WTC11 (cell line): ENCODE results near the gene CATSPERE. TPM values are rescaled to one million over a fixed set of nuclear protein-coding genes. Genes with fewer than 3 reads are reported as not detected.
A peak's percentile ranks its signal among the peaks of the same experiment; 100 is the strongest.

Experiments
- CREM ChIP-seq: sonication (generic); formaldehyde crosslinking; IDR thresholded peaks from 2 replicates; pipeline ENCODE4 v1.8.1; 2022; ENCODE audit warnings: mild to moderate bottlenecking, missing genetic modification reagents, moderate library complexity
- ELF4 ChIP-seq: sonication (generic); formaldehyde crosslinking; IDR thresholded peaks from 2 replicates; pipeline ENCODE4 v1.8.1; 2022; ENCODE audit warnings: low read depth, mild to moderate bottlenecking, moderate library complexity, missing genetic modification reagents
- EMX1 ChIP-seq: fragments of 250-450 bp; sonication (Bioruptor Pico); IDR thresholded peaks from 2 replicates; pipeline ENCODE4 v1.8.0; 2021; ENCODE audit warnings: mild to moderate bottlenecking
- ETV6 ChIP-seq: sonication (generic); formaldehyde crosslinking; IDR thresholded peaks from 2 replicates; pipeline ENCODE4 v1.8.1; 2022; ENCODE audit warnings: mild to moderate bottlenecking, missing genetic modification reagents
- FOXK1 ChIP-seq: sonication (generic); formaldehyde crosslinking; IDR thresholded peaks from 2 replicates; pipeline ENCODE4 v1.8.0; 2022; ENCODE audit warnings: mild to moderate bottlenecking, moderate library complexity, missing genetic modification reagents
- MYBL2 ChIP-seq: sonication (generic); formaldehyde crosslinking; IDR thresholded peaks from 2 replicates; pipeline ENCODE4 v1.8.1; 2023; ENCODE audit warnings: mild to moderate bottlenecking, moderate library complexity, missing genetic modification reagents
- NR1H2 ChIP-seq: sonication (generic); formaldehyde crosslinking; IDR thresholded peaks from 2 replicates; pipeline ENCODE4 v1.9.0; 2021; ENCODE audit warnings: mild to moderate bottlenecking, moderate library complexity, missing genetic modification reagents
- NR3C1 ChIP-seq: sonication (generic); formaldehyde crosslinking; conservative IDR thresholded peaks from 2 replicates; pipeline ENCODE4 v1.8.1; 2023; ENCODE audit warnings: low read depth, mild to moderate bottlenecking, missing genetic modification reagents
- OVOL2 ChIP-seq: fragments of 250-450 bp; sonication (Bioruptor Pico); IDR thresholded peaks from 2 replicates; pipeline ENCODE4 v1.9.0; 2021; ENCODE audit warnings: mild to moderate bottlenecking, borderline replicate concordance
- RORB ChIP-seq: fragments of 250-450 bp; sonication (Bioruptor Pico); IDR thresholded peaks from 2 replicates; pipeline ENCODE4 v1.9.0; 2021; ENCODE audit warnings: mild to moderate bottlenecking
- SP1 ChIP-seq: sonication (generic); formaldehyde crosslinking; conservative IDR thresholded peaks from 2 replicates; pipeline ENCODE4 v1.8.1; 2022; ENCODE audit warnings: missing genetic modification reagents
- ZNF671 ChIP-seq: fragments of 250-450 bp; sonication (Bioruptor Pico); IDR thresholded peaks from 2 replicates; pipeline ENCODE4 v1.8.0; 2021; ENCODE audit warnings: mild to moderate bottlenecking
- total RNA-seq: library from RNA; stranded (reverse); gene quantifications from 3 replicates; pipeline ENCODE4 v1.2.3, GENCODE V29; 2021
- TF ChIP-seq, protein P1 (sequence below): sonication (generic); formaldehyde crosslinking; IDR thresholded peaks from 2 replicates; pipeline ENCODE4 v1.8.0; 2022; ENCODE audit warnings: missing genetic modification reagents
- TF ChIP-seq, protein P2 (sequence below): sonication (generic); formaldehyde crosslinking; IDR thresholded peaks from 2 replicates; pipeline ENCODE4 v1.8.1; 2022; ENCODE audit warnings: missing genetic modification reagents, borderline replicate concordance
- TF ChIP-seq, protein P3 (sequence below): sonication (generic); formaldehyde crosslinking; IDR thresholded peaks from 2 replicates; pipeline ENCODE4 v1.8.1; 2022; ENCODE audit warnings: mild to moderate bottlenecking, missing genetic modification reagents, moderate library complexity, borderline replicate concordance
- TF ChIP-seq, protein P4 (sequence below): fragments of 250-450 bp; sonication (Bioruptor Pico); IDR thresholded peaks from 2 replicates; pipeline ENCODE4 v1.9.0; 2021; ENCODE audit warnings: mild to moderate bottlenecking
- TF ChIP-seq, protein P5 (sequence below): sonication (generic); formaldehyde crosslinking; IDR thresholded peaks from 2 replicates; pipeline ENCODE4 v1.8.0; 2022; ENCODE audit warnings: mild to moderate bottlenecking, missing genetic modification reagents
- TF ChIP-seq, protein P6 (sequence below): fragments of 200-600 bp; IDR thresholded peaks from 2 replicates; pipeline ENCODE4 v1.8.0; 2022; ENCODE audit warnings: antibody characterized with exemption
- TF ChIP-seq, protein P7 (sequence below): sonication (generic); formaldehyde crosslinking; IDR thresholded peaks from 2 replicates; pipeline ENCODE4 v1.8.1; 2022; ENCODE audit warnings: mild to moderate bottlenecking, moderate library complexity, missing genetic modification reagents
- TF ChIP-seq, protein P8 (sequence below): sonication (generic); formaldehyde crosslinking; IDR thresholded peaks from 2 replicates; pipeline ENCODE4 v1.8.0; 2023; ENCODE audit warnings: missing genetic modification reagents, mild to moderate bottlenecking, borderline replicate concordance
- TF ChIP-seq, protein P9 (sequence below): sonication (generic); formaldehyde crosslinking; IDR thresholded peaks from 2 replicates; pipeline ENCODE4 v1.8.0; 2022; ENCODE audit warnings: mild to moderate bottlenecking, missing genetic modification reagents

Gene CATSPERE
- total RNA-seq, 1 experiment from 2014 or later: 0.66 TPM

DNA sequence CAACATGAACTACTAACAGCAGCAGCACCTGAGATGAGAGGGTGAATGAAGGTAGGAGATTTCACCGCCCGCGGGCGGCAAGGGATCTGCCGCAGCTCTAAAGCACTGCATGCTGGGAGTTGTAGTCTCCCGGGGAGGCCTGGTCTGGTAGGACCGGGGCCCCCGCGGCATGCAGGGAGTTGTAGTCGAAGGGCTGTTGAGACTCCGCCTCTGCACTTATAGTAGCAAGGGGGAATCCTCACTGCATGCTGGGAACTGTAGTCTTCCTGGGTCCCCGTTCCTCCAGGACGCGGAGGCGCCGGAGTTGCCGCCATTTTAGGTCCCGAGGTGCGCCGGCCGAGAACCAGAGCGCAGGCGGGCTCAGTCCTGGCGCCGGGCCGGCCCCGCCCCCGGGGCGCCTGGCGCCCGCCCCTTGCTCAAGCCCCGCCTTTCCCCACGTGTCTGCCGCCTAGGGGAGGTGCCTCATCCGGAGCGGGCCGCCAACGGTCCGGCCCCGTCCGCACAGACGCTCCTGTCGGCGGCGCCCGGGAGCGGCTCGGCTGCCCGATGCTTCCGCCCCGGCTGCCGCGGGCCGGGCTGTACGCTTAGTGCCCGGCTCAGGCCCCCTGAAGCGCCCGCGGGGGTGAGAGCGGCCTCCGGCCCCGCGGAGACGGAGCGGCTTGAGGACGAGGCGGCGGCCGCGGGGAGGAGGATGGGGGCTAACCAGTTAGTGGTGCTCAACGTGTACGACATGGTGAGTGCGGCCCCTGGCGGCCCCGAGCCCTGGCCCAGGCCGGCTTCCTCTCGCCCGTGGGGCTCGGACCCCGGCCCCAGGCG is 191.8 kb downstream of the CATSPERE start, which contains the start of gene DESI2 (continued):
- TF ChIP-seq, protein P1, sequence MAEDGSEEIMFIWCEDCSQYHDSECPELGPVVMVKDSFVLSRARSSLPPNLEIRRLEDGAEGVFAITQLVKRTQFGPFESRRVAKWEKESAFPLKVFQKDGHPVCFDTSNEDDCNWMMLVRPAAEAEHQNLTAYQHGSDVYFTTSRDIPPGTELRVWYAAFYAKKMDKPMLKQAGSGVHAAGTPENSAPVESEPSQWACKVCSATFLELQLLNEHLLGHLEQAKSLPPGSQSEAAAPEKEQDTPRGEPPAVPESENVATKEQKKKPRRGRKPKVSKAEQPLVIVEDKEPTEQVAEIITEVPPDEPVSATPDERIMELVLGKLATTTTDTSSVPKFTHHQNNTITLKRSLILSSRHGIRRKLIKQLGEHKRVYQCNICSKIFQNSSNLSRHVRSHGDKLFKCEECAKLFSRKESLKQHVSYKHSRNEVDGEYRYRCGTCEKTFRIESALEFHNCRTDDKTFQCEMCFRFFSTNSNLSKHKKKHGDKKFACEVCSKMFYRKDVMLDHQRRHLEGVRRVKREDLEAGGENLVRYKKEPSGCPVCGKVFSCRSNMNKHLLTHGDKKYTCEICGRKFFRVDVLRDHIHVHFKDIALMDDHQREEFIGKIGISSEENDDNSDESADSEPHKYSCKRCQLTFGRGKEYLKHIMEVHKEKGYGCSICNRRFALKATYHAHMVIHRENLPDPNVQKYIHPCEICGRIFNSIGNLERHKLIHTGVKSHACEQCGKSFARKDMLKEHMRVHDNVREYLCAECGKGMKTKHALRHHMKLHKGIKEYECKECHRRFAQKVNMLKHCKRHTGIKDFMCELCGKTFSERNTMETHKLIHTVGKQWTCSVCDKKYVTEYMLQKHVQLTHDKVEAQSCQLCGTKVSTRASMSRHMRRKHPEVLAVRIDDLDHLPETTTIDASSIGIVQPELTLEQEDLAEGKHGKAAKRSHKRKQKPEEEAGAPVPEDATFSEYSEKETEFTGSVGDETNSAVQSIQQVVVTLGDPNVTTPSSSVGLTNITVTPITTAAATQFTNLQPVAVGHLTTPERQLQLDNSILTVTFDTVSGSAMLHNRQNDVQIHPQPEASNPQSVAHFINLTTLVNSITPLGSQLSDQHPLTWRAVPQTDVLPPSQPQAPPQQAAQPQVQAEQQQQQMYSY (CRISPR knock-in tag): no peak
- peak; percentile 90; the same call in 1 of the 2 replicates for TF ChIP-seq MYBL2 (CRISPR knock-in tag)
- peak; percentile 78 for TF ChIP-seq SP1 (CRISPR knock-in tag)
- TF ChIP-seq, protein P2, sequence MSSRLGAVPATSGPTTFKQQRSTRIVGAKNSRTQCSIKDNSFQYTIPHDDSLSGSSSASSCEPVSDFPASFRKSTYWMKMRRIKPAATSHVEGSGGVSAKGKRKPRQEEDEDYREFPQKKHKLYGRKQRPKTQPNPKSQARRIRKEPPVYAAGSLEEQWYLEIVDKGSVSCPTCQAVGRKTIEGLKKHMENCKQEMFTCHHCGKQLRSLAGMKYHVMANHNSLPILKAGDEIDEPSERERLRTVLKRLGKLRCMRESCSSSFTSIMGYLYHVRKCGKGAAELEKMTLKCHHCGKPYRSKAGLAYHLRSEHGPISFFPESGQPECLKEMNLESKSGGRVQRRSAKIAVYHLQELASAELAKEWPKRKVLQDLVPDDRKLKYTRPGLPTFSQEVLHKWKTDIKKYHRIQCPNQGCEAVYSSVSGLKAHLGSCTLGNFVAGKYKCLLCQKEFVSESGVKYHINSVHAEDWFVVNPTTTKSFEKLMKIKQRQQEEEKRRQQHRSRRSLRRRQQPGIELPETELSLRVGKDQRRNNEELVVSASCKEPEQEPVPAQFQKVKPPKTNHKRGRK: no peak
- TF ChIP-seq, protein P3, sequence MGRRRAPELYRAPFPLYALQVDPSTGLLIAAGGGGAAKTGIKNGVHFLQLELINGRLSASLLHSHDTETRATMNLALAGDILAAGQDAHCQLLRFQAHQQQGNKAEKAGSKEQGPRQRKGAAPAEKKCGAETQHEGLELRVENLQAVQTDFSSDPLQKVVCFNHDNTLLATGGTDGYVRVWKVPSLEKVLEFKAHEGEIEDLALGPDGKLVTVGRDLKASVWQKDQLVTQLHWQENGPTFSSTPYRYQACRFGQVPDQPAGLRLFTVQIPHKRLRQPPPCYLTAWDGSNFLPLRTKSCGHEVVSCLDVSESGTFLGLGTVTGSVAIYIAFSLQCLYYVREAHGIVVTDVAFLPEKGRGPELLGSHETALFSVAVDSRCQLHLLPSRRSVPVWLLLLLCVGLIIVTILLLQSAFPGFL (CRISPR knock-in tag): no peak
- TF ChIP-seq CREM: 0 out of 2 replicates have a peak, but pooled peaks have one; percentile 40
- peak; percentile 42; the same call in 1 of the 2 replicates for TF ChIP-seq ELF4 (CRISPR knock-in tag)
- TF ChIP-seq, protein P4, sequence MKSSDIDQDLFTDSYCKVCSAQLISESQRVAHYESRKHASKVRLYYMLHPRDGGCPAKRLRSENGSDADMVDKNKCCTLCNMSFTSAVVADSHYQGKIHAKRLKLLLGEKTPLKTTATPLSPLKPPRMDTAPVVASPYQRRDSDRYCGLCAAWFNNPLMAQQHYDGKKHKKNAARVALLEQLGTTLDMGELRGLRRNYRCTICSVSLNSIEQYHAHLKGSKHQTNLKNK (CRISPR knock-in tag): no peak
- TF ChIP-seq, protein P5, sequence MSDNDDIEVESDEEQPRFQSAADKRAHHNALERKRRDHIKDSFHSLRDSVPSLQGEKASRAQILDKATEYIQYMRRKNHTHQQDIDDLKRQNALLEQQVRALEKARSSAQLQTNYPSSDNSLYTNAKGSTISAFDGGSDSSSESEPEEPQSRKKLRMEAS (CRISPR knock-in tag): no peak; the same call in 1 of the 2 replicates
- no peak for TF ChIP-seq RORB
- TF ChIP-seq ZNF671 (CRISPR knock-in tag): no peak
- TF ChIP-seq NR3C1 (CRISPR knock-in tag): no peak
- no peak for TF ChIP-seq EMX1 (CRISPR knock-in tag)
- TF ChIP-seq, protein P6, sequence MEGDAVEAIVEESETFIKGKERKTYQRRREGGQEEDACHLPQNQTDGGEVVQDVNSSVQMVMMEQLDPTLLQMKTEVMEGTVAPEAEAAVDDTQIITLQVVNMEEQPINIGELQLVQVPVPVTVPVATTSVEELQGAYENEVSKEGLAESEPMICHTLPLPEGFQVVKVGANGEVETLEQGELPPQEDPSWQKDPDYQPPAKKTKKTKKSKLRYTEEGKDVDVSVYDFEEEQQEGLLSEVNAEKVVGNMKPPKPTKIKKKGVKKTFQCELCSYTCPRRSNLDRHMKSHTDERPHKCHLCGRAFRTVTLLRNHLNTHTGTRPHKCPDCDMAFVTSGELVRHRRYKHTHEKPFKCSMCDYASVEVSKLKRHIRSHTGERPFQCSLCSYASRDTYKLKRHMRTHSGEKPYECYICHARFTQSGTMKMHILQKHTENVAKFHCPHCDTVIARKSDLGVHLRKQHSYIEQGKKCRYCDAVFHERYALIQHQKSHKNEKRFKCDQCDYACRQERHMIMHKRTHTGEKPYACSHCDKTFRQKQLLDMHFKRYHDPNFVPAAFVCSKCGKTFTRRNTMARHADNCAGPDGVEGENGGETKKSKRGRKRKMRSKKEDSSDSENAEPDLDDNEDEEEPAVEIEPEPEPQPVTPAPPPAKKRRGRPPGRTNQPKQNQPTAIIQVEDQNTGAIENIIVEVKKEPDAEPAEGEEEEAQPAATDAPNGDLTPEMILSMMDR: peak; percentile 16; the same call in 1 of the 2 replicates
- TF ChIP-seq NR1H2: no peak
- peak; percentile 84 for TF ChIP-seq ETV6 (CRISPR knock-in tag)
- no peak for TF ChIP-seq OVOL2 (CRISPR knock-in tag)
- TF ChIP-seq, protein P7, sequence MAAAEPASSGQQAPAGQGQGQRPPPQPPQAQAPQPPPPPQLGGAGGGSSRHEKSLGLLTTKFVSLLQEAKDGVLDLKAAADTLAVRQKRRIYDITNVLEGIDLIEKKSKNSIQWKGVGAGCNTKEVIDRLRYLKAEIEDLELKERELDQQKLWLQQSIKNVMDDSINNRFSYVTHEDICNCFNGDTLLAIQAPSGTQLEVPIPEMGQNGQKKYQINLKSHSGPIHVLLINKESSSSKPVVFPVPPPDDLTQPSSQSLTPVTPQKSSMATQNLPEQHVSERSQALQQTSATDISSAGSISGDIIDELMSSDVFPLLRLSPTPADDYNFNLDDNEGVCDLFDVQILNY (CRISPR knock-in tag): peak; percentile 66
- TF ChIP-seq, protein P8, sequence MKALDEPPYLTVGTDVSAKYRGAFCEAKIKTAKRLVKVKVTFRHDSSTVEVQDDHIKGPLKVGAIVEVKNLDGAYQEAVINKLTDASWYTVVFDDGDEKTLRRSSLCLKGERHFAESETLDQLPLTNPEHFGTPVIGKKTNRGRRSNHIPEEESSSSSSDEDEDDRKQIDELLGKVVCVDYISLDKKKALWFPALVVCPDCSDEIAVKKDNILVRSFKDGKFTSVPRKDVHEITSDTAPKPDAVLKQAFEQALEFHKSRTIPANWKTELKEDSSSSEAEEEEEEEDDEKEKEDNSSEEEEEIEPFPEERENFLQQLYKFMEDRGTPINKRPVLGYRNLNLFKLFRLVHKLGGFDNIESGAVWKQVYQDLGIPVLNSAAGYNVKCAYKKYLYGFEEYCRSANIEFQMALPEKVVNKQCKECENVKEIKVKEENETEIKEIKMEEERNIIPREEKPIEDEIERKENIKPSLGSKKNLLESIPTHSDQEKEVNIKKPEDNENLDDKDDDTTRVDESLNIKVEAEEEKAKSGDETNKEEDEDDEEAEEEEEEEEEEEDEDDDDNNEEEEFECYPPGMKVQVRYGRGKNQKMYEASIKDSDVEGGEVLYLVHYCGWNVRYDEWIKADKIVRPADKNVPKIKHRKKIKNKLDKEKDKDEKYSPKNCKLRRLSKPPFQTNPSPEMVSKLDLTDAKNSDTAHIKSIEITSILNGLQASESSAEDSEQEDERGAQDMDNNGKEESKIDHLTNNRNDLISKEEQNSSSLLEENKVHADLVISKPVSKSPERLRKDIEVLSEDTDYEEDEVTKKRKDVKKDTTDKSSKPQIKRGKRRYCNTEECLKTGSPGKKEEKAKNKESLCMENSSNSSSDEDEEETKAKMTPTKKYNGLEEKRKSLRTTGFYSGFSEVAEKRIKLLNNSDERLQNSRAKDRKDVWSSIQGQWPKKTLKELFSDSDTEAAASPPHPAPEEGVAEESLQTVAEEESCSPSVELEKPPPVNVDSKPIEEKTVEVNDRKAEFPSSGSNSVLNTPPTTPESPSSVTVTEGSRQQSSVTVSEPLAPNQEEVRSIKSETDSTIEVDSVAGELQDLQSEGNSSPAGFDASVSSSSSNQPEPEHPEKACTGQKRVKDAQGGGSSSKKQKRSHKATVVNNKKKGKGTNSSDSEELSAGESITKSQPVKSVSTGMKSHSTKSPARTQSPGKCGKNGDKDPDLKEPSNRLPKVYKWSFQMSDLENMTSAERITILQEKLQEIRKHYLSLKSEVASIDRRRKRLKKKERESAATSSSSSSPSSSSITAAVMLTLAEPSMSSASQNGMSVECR (CRISPR knock-in tag): peak; percentile 83; the same call in 1 of the 2 replicates
- no peak; the same call in 1 of the 2 replicates for TF ChIP-seq FOXK1
- TF ChIP-seq, protein P9, sequence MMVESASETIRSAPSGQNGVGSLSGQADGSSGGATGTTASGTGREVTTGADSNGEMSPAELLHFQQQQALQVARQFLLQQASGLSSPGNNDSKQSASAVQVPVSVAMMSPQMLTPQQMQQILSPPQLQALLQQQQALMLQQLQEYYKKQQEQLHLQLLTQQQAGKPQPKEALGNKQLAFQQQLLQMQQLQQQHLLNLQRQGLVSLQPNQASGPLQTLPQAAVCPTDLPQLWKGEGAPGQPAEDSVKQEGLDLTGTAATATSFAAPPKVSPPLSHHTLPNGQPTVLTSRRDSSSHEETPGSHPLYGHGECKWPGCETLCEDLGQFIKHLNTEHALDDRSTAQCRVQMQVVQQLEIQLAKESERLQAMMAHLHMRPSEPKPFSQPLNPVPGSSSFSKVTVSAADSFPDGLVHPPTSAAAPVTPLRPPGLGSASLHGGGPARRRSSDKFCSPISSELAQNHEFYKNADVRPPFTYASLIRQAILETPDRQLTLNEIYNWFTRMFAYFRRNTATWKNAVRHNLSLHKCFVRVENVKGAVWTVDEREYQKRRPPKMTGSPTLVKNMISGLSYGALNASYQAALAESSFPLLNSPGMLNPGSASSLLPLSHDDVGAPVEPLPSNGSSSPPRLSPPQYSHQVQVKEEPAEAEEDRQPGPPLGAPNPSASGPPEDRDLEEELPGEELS: no peak; the same call in 1 of the 2 replicates
